ENCODE data around the gene GBP4.

GRCh38 chr1:89151047-89151446 lies 47.7 kb downstream of the GBP4 start:
- no peak for TF ChIP-seq CTCF (conservative IDR thresholded peaks at IDR 0.05; ENCODE audit: low read depth, low read length)
- no peak for TF ChIP-seq EZH2 (IDR thresholded peaks at IDR 0.05; ENCODE audit: borderline replicate concordance, low read depth, low read length, poor library complexity, severe bottlenecking)

Measured in A673 (cell line).